Large intestine (tissue), 3 donors: ENCODE results near the gene IFNA4. TPM values are rescaled to one million over a fixed set of nuclear protein-coding genes. Genes with fewer than 3 reads are reported as not detected.

Experiments
- DNase-seq, 2 donors: peaks; one replicate each; pipeline versions ENCODE4 v3.0.0 to v3.0.0-alpha.2; 2013
- H3K27ac ChIP-seq: one replicate; pipeline ENCODE4 v1.5.1; 2013; ENCODE audit warnings: low read length
- H3K27me3 ChIP-seq: 2 replicates; pipeline ENCODE4 v1.6.1; 2013; ENCODE audit warnings: low read length; ENCODE audit not compliant: control insufficient read depth, insufficient read depth
- H3K36me3 ChIP-seq: 2 replicates; pipeline ENCODE4 v1.6.1; 2013; ENCODE audit warnings: low read length; ENCODE audit not compliant: control insufficient read depth, insufficient read depth
- H3K4me1 ChIP-seq: one replicate; pipeline ENCODE4 v1.6.1; 2013; ENCODE audit warnings: low read length; ENCODE audit not compliant: control insufficient read depth, insufficient read depth
- H3K4me3 ChIP-seq: one replicate; pipeline ENCODE4 v1.5.1; 2013; ENCODE audit warnings: low read length
- H3K9me3 ChIP-seq: one replicate; pipeline ENCODE4 v1.6.1; 2013; ENCODE audit warnings: mild to moderate bottlenecking, low read depth, low read length, moderate library complexity; ENCODE audit not compliant: control insufficient read depth
- WGBS: methylation state at CpG from one replicate; pipeline ENCODE4 v1.1.5; 2013; ENCODE audit warnings: low lambda C conversion rate; ENCODE audit not compliant: insufficient coverage; 5-methylcytosine and 5-hydroxymethylcytosine counted together
- polyA plus RNA-seq: library from polyadenylated mRNA; unstranded; fragments of 120-200 nt; gene quantifications from one replicate; pipeline ENCODE4 v1.2.1, GENCODE V29; 2013

IFNA4 gene
- polyA plus RNA-seq, 1 donor, result not detected

DNA sequence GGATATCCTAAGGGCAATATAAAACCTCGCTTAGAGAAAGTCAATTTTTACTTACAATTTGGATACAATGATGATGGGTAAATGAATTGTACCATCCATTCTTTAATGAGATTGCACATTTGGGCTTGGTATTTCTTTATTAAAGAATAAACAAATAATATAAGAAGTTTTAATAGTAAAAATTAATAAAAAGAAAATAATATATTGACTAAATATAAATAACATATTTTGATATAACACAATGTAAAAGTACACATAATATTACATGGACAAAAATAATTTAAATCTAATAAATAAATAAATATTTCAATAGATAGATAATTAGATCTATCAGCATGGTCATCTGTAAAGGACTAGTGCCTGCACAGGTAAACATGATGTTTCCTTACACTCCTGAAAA is 21.9 kb downstream of the IFNA4 start:
- H3K27ac ChIP-seq, result no peak overlapping the region
- H3K4me3 ChIP-seq, result no peak overlapping the region
- WGBS, result 67% methylated on average over 1 of the region's 1 CpG
- no peaks in the 10 kb centered on the region for H3K4me1 ChIP-seq
- H3K27me3 ChIP-seq, result no peaks in the 10 kb centered on the region
- no peak for DNase-seq
- H3K36me3 ChIP-seq, result no peaks in the 10 kb centered on the region
- H3K9me3 ChIP-seq, result no peaks in the 10 kb centered on the region

DNA sequence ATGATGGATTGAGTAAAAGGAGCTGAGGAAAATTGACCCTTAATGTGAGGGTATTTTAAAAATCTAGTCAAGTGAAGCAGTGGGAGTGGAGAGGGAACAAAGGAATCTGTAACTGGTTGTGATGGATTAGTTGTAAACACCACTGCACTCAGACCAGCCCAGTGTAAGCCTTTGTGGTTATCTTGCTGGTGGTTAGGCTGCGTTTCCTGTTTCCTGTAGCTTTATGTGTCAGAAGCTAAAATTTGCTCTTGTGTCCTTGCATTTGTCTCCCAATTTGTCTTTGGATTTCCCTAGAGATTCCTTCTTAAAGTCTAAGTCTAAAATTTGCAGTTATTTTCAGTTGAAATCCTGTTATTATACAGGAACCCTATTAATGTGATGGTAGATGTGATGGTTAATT is 27.2 kb downstream of the IFNA4 start:
- Histone ChIP-seq H3K4me3 (no peak overlapping the region), H3K4me1 (no peaks in the 10 kb centered on the region), H3K36me3 (no peaks in the 10 kb centered on the region), H3K27me3 (no peaks in the 10 kb centered on the region), H3K27ac (no peak overlapping the region), H3K9me3 (no peaks in the 10 kb centered on the region)
- DNase-seq, result no peak
- WGBS, result no CpG with 5 or more reads among the region's 1 CpG

DNA sequence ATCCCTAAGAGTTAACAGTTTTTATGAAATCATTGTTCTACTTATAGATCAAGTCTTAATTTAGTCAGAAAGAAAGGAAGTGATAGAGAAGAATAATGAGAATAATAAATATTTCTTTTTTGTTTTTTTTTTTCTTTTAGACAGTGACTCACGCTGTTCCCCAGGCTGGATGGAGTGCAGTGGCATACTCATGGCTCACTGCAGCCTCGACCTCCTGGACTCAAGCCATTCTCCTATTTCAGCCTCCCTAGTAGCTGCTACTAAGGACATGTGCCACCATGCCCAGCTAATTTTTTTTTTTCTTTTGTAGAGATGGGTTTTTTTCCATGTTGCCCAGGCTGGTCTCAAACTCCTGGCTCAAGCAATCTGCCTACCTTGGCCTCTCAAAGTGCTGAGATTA is 31.9 kb downstream of the IFNA4 start:
- H3K4me1 ChIP-seq, result no peaks in the 10 kb centered on the region
- no peak for DNase-seq
- no peak overlapping the region for H3K27ac ChIP-seq
- H3K27me3 ChIP-seq, result no peaks in the 10 kb centered on the region
- no peak overlapping the region for H3K4me3 ChIP-seq
- WGBS, result no CpG with 5 or more reads among the region's 2 CpGs
- H3K9me3 ChIP-seq, result no peaks in the 10 kb centered on the region
- no peaks in the 10 kb centered on the region for H3K36me3 ChIP-seq

DNA sequence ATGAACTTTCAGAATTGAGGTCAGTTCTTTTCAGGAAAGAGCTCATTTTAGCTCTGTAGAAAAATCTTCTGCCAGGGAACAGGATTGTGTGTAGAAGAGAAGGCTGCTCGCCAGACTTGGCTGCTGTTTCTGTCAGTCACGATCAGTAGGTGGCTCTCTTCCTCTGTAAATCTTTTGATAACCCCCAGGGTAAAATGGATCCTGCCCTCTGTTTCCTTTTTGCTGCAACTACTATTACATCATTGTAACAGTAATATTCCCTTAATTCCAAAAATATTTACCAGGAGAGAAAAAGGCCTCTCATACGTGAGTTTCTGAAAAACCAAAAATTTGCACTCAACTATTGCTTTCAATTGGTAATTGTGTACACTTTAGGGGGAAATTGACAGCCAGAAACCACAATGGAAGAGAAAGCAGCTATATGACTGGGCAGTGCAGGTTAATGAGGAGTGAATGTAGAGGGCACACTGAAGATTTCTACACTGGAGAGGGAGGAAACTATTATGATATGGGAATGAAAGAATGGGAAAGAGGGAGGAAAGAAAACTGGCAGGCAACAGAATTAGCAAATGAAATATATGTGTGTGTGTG is 33.3 kb downstream of the IFNA4 start:
- Histone ChIP-seq H3K9me3 (no peaks in the 10 kb centered on the region), H3K27ac (no peak overlapping the region), H3K4me1 (no peaks in the 10 kb centered on the region), H3K36me3 (no peaks in the 10 kb centered on the region), H3K27me3 (no peaks in the 10 kb centered on the region), H3K4me3 (no peak overlapping the region)
- no peak for DNase-seq
- no CpG with 5 or more reads among the region's 3 CpGs for WGBS

DNA sequence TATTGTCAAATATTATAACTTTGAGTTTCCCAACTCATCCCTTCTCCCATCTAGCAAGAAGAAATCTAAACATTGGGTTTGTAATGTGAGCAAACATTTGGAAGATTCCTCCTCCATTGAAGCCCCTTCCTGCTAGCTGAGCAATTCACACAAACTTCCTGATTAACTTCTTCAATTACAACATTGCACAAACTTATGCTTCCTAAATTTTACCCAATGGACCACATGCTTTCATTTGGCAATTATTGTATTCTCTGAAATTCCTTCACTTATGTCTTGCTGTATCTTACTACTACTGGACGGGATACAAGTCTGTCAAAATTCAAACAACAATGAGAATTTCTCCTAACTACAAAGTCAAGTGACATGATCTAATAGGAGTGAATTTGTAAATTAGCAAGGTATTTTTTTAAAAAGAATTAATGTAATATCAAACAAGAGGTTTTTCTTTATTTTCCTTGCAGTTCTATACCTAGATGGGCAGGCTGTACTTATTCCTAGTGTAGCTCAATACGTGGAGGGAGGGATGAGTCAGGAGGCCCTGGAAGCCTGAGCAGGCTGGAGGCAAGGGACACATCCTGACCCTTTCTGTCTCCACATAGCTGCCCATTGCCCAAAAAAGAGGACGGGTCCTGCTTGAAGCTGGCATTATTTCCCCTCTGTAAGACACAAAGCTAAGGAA is 33.9 kb downstream of the IFNA4 start:
- Histone ChIP-seq H3K4me3 (no peak overlapping the region), H3K9me3 (no peaks in the 10 kb centered on the region), H3K4me1 (no peaks in the 10 kb centered on the region), H3K36me3 (no peaks in the 10 kb centered on the region), H3K27me3 (no peaks in the 10 kb centered on the region), H3K27ac (no peak overlapping the region)
- WGBS, result 60% methylated on average over 2 of the region's 3 CpGs
- no peak for DNase-seq

DNA sequence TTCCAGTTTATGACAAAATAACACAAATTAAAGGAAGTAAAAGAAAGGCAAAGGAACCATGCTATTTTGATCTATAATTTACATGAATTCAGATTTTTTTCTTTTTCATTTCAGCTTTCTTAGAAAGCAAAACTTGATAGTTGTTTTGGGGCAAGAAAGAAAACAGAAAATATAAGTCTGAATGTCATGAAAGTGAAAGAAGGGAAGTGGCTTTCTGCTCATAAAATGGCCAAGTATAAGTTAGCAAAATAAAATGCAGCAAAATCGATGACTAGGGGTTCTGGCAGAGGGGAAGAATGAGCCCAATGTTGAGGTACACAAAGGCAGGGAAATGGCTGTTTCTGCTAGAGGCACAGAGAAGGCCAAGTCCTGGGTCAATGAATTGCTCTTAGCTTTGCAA is 42.8 kb downstream of the IFNA4 start:
- H3K27me3 ChIP-seq, result no peaks in the 10 kb centered on the region
- H3K27ac ChIP-seq, result no peak overlapping the region
- no peaks in the 10 kb centered on the region for H3K4me1 ChIP-seq
- no peaks in the 10 kb centered on the region for H3K36me3 ChIP-seq
- H3K4me3 ChIP-seq, result no peak overlapping the region
- no peak for DNase-seq
- H3K9me3 ChIP-seq, result no peaks in the 10 kb centered on the region
- 88% methylated on average over 1 of the region's 1 CpG for WGBS

DNA sequence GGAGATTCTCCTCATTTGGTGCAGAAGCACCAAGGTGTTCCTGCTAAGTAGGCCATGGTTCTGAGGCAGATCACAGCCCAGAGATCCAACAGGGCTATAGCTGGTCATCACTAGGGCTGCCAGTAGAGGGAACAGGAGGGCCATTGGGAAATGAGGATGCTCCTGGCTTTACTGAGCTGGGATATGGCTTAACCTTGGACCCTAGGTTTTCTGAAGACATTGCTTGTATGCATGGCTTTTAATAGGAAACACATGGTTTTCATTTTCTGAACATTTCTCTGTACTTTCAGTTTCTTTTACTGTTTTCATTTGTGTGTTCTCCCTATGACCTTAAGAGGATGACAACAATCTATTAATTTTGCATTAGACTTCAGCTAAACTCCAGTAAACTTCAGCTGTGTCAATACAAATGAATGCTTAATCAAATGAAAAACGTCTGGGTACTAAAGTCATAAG is 45.9 kb downstream of the IFNA4 start, which contains the start of gene IFNW1:
IFNW1 (minus strand) TSS at position 406 of the 456 bp plus-strand sequence; CDS start at position 144, 262 bp downstream.
- H3K27me3 ChIP-seq, result no peaks in the 10 kb centered on the region
- no peak for DNase-seq
- no peak within 1 kb of the TSS for H3K27ac ChIP-seq
- H3K36me3 ChIP-seq, result no peaks in the 10 kb centered on the region
- no CpG with 5 or more reads among the region's 1 CpG for WGBS
- H3K4me1 ChIP-seq, result no peaks in the 10 kb centered on the region
- no peaks in the 10 kb centered on the region for H3K9me3 ChIP-seq
- H3K4me3 ChIP-seq, result no peak within 1 kb of the TSS

DNA sequence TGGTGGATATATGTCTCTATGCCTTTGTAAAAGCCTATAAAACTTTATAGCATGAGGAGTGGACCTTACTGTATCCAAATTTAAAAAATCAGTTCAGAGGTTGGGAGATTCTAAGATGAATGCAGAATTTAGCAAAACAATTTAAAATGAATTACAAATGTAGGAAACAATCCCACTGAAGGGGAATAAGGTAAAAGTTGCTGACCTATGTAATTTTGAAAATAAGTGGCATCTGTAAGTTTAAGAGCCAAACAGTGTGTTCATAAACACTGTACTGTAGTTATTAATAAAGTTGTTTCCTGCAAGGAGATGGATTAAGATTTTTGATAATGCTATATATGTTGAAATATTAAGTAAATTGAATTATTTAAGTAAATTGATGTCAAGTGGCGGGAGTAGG is 50.4 kb downstream of the IFNA4 start:
- Histone ChIP-seq H3K27me3 (no peaks in the 10 kb centered on the region), H3K4me3 (no peak overlapping the region), H3K4me1 (no peaks in the 10 kb centered on the region), H3K9me3 (no peaks in the 10 kb centered on the region), H3K27ac (no peak overlapping the region), H3K36me3 (no peaks in the 10 kb centered on the region)
- DNase-seq, result no peak
- WGBS, result 0% methylated on average over 1 of the region's 1 CpG

Other genes with a start within 250 kb of the IFNA4 start
- 4.8 TPM for gene HACD4, start 155.9 kb downstream of the IFNA4 start, polyA plus RNA-seq
- gene IFNB1, start 109.6 kb downstream of the IFNA4 start, polyA plus RNA-seq, result not detected
- gene IFNW1, start 45.8 kb downstream of the IFNA4 start, polyA plus RNA-seq, result 0.06 TPM
- gene IFNA21, start 20.9 kb downstream of the IFNA4 start, polyA plus RNA-seq, result 0.13 TPM
- not detected for gene IFNA7, start 14.6 kb upstream of the IFNA4 start, polyA plus RNA-seq
- gene IFNA10, start 19.6 kb upstream of the IFNA4 start, polyA plus RNA-seq, result not detected
- not detected for gene IFNA16, start 29.7 kb upstream of the IFNA4 start, polyA plus RNA-seq
- gene IFNA17, start 40.6 kb upstream of the IFNA4 start, polyA plus RNA-seq, result not detected
- not detected for gene IFNA14, start 52.4 kb upstream of the IFNA4 start, polyA plus RNA-seq
- gene IFNA5, start 117.7 kb upstream of the IFNA4 start, polyA plus RNA-seq, result not detected
- gene KLHL9, start 147.8 kb upstream of the IFNA4 start, polyA plus RNA-seq, result 32.8 TPM
- not detected for gene IFNA6, start 163.3 kb upstream of the IFNA4 start, polyA plus RNA-seq
- 0.12 TPM for gene IFNA13, start 180.5 kb upstream of the IFNA4 start, polyA plus RNA-seq
- not detected for gene IFNA2, start 197.8 kb upstream of the IFNA4 start, polyA plus RNA-seq
- gene IFNA8, start 221.5 kb upstream of the IFNA4 start, polyA plus RNA-seq, result not detected